OCI-LY1 (cell line): ENCODE measurements around the gene PIM3.

Experiments used
- H2AFZ ChIP-seq: fragments of 200-600 bp; sonication (generic), shearing (Covaris generic); 2 replicates; pipeline ENCODE4 v1.6.0; 2014; ENCODE audit warnings: antibody characterized with exemption, mild to moderate bottlenecking, low read length
- H3F3A ChIP-seq: fragments of 200-600 bp; sonication (generic), shearing (Covaris generic); 2 replicates; pipeline ENCODE4 v1.6.0; 2014; ENCODE audit warnings: mild to moderate bottlenecking, antibody characterized with exemption, low read length, moderate library complexity; ENCODE audit not compliant: insufficient read depth
- H3K27ac ChIP-seq: fragments of 200-600 bp; sonication (generic); 2 replicates; pipeline ENCODE4 v1.5.1; 2014; ENCODE audit warnings: low read length, mixed run types, mild to moderate bottlenecking, low read depth; ENCODE audit not compliant: poor library complexity, severe bottlenecking
- H3K27me3 ChIP-seq: fragments of 200-600 bp; sonication (generic); 2 replicates; pipeline ENCODE4 v1.6.0; 2014; ENCODE audit warnings: antibody characterized with exemption, mild to moderate bottlenecking, low read length, moderate library complexity; ENCODE audit not compliant: insufficient read depth
- H3K36me3 ChIP-seq: fragments of 200-600 bp; sonication (generic); 2 replicates; pipeline ENCODE4 v1.6.1; 2014; ENCODE audit warnings: mild to moderate bottlenecking, antibody characterized with exemption, low read length, moderate library complexity, mixed read lengths; ENCODE audit not compliant: insufficient read depth
- H3K4me1 ChIP-seq: fragments of 200-600 bp; sonication (generic); 2 replicates; pipeline ENCODE4 v1.5.1; 2014; ENCODE audit warnings: mild to moderate bottlenecking, low read length, moderate library complexity; ENCODE audit not compliant: insufficient read depth, severe bottlenecking
- H3K4me2 ChIP-seq: fragments of 200-600 bp; sonication (generic), shearing (Covaris generic); 2 replicates; pipeline ENCODE4 v1.6.1; 2014; ENCODE audit warnings: low read length
- H3K4me3 ChIP-seq: fragments of 200-600 bp; sonication (generic); 2 replicates; pipeline ENCODE4 v1.5.1; 2014; ENCODE audit warnings: low read length, low read depth, mild to moderate bottlenecking, mixed read lengths; ENCODE audit not compliant: poor library complexity, severe bottlenecking
- H3K79me2 ChIP-seq: fragments of 200-600 bp; shearing (Covaris generic); 2 replicates; pipeline ENCODE4 v1.6.1; 2016; ENCODE audit warnings: mixed run types, low read length, mixed read lengths; ENCODE audit not compliant: insufficient read depth
- H3K9ac ChIP-seq: fragments of 200-600 bp; sonication (generic), shearing (Covaris generic); 2 replicates; pipeline ENCODE4 v1.6.1; 2014; ENCODE audit warnings: mild to moderate bottlenecking, low read length, mixed read lengths
- H3K9me2 ChIP-seq: fragments of 200-600 bp; sonication (generic), shearing (Covaris generic); 2 replicates; pipeline ENCODE4 v1.6.1; 2014; ENCODE audit warnings: low read depth, mild to moderate bottlenecking, low read length, mixed read lengths
- H3K9me3 ChIP-seq: fragments of 200-600 bp; shearing (Covaris generic); 2 replicates; pipeline ENCODE4 v1.6.1; 2014; ENCODE audit warnings: low read length, mixed read lengths
- H4K20me1 ChIP-seq: fragments of 200-600 bp; sonication (generic), shearing (Covaris generic); 2 replicates; pipeline ENCODE4 v1.6.0; 2016; ENCODE audit warnings: mild to moderate bottlenecking, low read length; ENCODE audit not compliant: insufficient read depth
- EZH2 ChIP-seq: fragments of 200-600 bp; sonication (generic), shearing (Covaris generic); IDR thresholded peaks from 2 replicates; pipeline ENCODE4 v1.8.0; 2017; ENCODE audit warnings: borderline replicate concordance, mixed run types, mild to moderate bottlenecking, antibody characterized with exemption, low read length, moderate library complexity, mixed read lengths
- TF ChIP-seq, protein P1 (sequence below): fragments of 200-600 bp; sonication (generic), shearing (Covaris generic); IDR thresholded peaks from 2 replicates; pipeline ENCODE4 v1.5.1; 2017; ENCODE audit warnings: mild to moderate bottlenecking, antibody characterized with exemption, low read length, moderate library complexity, mixed read lengths

PIM3 gene

DNA sequence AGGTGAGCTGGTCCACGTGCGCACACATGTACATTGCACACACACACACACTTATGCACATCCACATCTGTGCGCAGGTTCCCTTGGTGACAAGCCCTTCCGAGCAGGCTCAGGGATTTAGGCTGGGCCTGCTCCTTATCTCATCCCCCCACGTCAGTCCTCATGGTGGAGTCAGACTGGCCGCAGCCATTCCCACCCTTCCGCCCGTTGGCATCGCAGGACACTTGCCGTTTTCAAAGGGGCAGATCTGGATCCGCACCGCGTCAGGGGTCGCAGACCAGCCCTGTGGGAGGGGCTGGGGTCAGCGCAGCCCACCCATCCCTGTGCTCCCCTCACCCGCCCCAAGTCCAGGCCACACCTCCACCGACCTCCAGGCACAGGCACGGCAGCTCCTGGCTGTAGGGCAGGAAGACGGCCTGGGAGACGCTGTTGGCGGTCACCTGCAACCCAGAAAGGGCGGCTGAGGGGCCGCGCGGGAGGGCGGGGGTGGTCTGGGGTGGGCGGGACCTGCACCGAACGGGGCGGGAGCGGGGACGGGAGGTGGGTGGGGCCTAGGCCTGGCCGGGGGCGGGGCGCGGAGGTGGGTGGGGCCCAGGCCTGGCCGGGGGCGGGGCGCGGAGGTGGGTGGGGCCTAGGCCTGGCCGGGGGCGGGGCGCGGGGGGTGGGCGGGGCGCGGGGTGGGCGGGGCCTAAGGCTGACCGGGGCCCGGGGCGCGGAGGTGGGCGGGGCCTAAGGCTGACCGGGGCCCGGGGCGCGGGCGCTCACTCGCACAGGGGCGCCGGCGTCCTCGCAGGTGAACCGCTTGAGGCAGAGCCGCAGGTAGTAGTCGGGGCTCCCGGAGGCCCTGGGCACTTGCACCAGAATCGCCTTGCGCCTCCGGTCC, 38.7 kb downstream of the PIM3 start:
- Histone ChIP-seq H3K9ac (no peak overlapping the region), H3F3A (no peaks in the 10 kb centered on the region), H3K9me2 (no peaks in the 10 kb centered on the region), H4K20me1 (no peaks in the 10 kb centered on the region), H3K4me2 (no peak overlapping the region), H3K4me1 (no peaks in the 10 kb centered on the region), H3K4me3 (no peak overlapping the region), H3K9me3 (no peaks in the 10 kb centered on the region), H2AFZ (no peak overlapping the region), H3K36me3 (no peaks in the 10 kb centered on the region), H3K27me3 (no peaks in the 10 kb centered on the region), H3K27ac (no peak overlapping the region), H3K79me2 (no peaks in the 10 kb centered on the region)
- no peak for TF ChIP-seq EZH2
- TF ChIP-seq, protein P1, sequence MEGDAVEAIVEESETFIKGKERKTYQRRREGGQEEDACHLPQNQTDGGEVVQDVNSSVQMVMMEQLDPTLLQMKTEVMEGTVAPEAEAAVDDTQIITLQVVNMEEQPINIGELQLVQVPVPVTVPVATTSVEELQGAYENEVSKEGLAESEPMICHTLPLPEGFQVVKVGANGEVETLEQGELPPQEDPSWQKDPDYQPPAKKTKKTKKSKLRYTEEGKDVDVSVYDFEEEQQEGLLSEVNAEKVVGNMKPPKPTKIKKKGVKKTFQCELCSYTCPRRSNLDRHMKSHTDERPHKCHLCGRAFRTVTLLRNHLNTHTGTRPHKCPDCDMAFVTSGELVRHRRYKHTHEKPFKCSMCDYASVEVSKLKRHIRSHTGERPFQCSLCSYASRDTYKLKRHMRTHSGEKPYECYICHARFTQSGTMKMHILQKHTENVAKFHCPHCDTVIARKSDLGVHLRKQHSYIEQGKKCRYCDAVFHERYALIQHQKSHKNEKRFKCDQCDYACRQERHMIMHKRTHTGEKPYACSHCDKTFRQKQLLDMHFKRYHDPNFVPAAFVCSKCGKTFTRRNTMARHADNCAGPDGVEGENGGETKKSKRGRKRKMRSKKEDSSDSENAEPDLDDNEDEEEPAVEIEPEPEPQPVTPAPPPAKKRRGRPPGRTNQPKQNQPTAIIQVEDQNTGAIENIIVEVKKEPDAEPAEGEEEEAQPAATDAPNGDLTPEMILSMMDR, result no peak

DNA sequence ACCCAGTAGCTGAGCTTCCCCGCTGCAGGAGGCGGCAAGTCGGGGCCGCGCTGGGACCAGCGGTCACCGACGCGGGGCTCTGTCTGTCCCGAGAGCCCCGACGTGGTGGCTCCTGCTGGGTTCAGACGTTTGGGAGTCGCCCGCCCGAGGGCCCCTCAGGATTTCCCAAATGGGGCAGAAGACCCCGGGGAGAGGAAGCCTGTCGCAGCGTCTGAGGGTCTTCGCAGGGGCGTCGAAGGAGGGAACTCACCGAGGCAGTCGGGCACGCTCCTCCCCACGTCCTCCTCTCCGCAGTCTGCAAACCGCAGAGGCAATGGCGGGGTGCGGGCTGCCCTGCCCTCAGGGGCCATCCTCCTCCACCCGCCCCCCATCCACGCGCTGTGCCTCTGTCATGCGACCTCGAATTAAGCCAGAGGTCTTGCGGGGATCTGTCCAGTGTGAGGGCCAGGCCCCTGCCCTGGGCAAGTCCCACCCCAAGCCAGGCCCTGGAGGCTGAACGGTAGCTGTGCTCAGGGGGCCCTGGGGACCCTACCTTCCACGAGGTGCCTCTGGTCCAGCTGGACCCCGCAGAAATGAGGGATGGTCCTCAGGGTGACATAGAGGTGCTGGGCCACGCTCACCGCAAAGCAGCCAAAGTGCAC, 39.5 kb downstream of the PIM3 start:
- Histone ChIP-seq H3F3A (no peaks in the 10 kb centered on the region), H3K9me3 (no peaks in the 10 kb centered on the region), H3K79me2 (no peaks in the 10 kb centered on the region), H3K9me2 (no peaks in the 10 kb centered on the region), H3K27ac (no peak overlapping the region), H3K4me2 (no peak overlapping the region), H3K9ac (no peak overlapping the region), H3K4me3 (no peak overlapping the region), H2AFZ (no peak overlapping the region), H3K36me3 (no peaks in the 10 kb centered on the region), H4K20me1 (no peaks in the 10 kb centered on the region), H3K4me1 (no peaks in the 10 kb centered on the region), H3K27me3 (no peaks in the 10 kb centered on the region)
- TF ChIP-seq EZH2, result no peak
- TF ChIP-seq, protein P1, result no peak

DNA sequence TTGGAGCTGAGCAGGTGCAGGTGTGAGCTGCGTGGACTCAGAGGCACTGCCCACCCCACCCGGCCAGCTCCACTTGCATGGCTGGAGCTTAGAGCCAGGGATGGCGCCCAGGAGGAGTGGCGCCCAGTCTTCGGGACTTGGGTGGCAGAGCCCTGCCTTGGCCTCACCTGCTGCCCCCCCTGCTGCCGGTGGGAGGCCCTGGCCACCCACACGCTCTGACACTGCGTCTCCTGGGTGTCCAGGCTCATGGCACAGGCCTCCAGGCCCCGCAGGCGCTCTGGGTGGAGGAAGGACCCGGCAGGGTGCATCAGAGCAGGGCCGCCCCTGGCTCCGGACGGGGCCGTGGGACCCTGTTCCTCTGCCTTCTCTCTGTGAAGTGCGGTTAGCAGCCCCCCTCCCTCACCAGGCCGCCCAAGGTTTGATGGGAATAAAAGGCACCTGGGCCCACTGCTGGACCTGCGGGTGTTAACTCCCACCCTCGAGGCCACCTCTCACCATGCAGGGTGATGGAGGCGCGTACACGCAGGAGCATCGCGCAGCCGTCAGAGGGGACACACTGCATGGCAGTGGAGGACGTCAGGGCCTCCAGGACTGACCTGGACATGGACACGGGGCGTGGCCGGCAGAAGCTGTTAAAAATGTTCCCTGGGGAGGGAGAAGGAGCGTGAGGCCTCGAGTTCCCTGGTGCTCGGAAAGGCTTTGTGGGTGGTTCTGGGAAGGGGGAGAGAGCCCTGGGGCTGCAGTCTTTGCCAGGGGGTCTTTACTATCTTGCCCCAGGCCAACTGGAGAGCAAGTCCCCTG, 40.2 kb downstream of the PIM3 start:
- Histone ChIP-seq H3K36me3 (no peaks in the 10 kb centered on the region), H3K27me3 (no peaks in the 10 kb centered on the region), H3K9me3 (no peaks in the 10 kb centered on the region), H3K4me2 (no peak overlapping the region), H3F3A (no peaks in the 10 kb centered on the region), H3K4me3 (no peak overlapping the region), H3K9me2 (no peaks in the 10 kb centered on the region), H3K79me2 (no peaks in the 10 kb centered on the region), H3K27ac (no peak overlapping the region), H2AFZ (no peak overlapping the region), H3K4me1 (no peaks in the 10 kb centered on the region), H3K9ac (no peak overlapping the region), H4K20me1 (no peaks in the 10 kb centered on the region)
- no peak for TF ChIP-seq EZH2
- TF ChIP-seq, protein P1, result no peak
